Fibroblast of skin of left biceps (primary cell): ENCODE measurements around the gene SHISA5.
A peak's percentile ranks its signal among the peaks of the same experiment; 100 is the strongest.
"Not testable (repeated sequence)": the region's sequence is repeated elsewhere in the genome, so short reads cannot be mapped to it uniquely, and the experiment has no call there.

Experiments used
- DNase-seq, 2 experiments: peaks; one replicate each; pipeline ENCODE4 v3.0.0-alpha.2; 2013; ENCODE audit warnings: low read depth in 2 of 2

Gene SHISA5

GRCh38 chr3:48477959-48478520 is 25.9 kb downstream of the SHISA5 start:
- no peak for DNase-seq

- DNase-seq = no peak
These were observed 27.4 kb downstream of the SHISA5 start for GRCh38 chr3:48476426-48477053.

GRCh38 chr3:48475188-48475587 is 28.8 kb downstream of the SHISA5 start:
- DNase-seq = no peak

GRCh38 chr3:48474619-48475018 is 29.4 kb downstream of the SHISA5 start:
- DNase-seq = no peak

DNA sequence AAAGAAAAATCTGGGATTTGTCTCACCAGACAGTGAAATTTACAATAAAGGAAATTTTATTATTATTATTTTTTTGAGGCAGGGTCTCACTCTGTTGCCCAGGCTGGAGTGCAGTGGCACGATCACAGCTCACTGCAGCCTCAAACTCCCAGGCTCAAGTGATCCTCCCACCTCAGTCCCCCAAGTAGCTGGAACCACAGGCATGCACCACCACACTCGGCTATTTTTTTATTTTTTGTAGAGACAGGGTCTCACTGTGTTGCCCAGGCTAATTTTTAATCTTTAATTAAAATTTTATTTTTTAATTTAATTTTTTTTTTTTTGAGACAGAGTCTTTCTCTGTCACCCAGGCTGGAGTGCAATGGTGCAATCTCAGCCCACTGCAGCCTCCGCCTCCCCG is 29.9 kb downstream of the SHISA5 start:
- DNase-seq = not testable (repeated sequence)

- DNase-seq = no peak
These were observed 30.4 kb downstream of the SHISA5 start for GRCh38 chr3:48473617-48473952.

- DNase-seq = peak; percentile 70
These were observed 30.9 kb downstream of the SHISA5 start for GRCh38 chr3:48472923-48473616.

GRCh38 chr3:48472673-48472922 is 31.4 kb downstream of the SHISA5 start:
- no peak for DNase-seq

DNA sequence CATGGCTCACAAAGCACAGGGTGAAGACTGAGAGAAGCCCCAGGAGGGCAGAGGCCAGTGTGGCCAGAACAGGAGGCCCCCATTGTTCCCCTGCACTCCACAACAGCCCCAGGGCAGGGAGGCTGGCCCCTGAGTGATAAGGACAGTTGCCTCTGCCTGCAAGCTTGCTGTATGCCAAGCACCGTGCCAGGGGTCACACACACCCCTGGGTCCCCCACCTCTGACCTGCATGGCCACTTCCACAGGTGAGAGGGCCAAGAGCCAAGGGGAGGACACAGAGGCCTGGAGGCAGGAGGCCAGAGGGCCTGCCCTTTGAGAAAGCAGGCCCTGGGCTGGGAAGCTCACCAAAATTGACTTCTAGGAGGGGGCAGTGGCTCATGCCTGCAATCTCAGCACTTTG is 33.7 kb downstream of the SHISA5 start:
- DNase-seq = no peak

DNA sequence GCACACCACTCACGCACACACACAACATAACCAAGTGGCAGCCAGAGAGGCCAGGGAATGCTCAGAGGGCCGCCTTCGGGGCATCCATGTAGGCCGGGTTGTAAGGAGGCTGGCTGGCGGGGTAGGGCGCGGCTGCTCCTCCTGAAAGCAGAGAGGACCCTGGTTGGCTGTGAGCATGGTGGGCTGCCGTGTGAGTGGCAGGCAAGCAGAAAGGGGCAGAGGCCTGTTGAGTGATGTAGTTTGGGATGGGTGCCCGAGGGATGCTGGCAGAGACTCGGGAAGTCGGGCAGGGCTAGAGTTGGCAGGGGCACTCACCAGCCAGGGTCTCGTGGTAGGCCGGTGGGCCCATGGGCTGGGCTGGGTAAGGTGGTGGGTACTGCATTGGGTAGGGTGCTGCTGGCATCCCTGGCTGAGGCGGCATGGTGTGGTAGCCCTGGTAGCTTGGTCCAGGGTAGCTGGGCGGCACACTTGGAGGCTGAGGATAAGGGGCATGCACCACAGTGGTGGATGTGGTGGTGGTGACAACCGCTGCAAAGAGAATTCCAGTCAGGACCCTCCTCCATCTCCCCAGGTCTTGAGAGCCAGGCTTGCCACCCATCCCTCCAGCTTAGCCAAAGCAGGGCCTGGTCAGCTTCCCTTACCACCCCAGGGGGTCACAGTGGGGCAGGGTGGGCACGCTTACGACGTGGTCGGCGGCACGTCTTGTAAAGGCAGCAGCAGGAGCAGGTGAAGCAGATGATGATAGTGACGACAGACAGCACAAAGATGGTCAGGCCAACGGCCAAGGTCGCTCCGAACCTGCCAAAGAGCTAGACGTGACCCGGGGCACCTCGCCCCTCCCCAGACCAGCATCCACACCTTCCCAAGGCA is 34.7 kb downstream of the SHISA5 start:
- DNase-seq = no peak

DNA sequence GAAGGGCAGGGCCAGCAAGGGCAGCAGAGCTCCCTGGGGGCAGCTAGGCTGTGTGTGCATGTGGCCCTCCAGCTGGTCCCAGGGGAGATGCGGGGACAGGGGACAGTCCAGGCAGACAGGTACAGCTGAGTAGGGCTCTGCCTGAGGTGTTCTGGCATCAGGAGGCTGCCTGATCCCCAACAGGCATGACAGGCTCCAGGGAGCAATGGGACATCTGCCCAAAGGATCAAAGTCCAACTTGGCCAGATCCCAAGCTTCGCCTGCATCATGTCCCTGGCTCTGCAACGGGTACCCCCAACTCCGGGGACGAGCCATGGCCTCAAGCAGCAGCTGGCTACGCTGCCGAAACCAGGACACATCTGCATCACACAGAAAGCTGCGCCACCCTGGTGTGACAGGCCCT is 35.6 kb downstream of the SHISA5 start:
- DNase-seq = no peak

DNA sequence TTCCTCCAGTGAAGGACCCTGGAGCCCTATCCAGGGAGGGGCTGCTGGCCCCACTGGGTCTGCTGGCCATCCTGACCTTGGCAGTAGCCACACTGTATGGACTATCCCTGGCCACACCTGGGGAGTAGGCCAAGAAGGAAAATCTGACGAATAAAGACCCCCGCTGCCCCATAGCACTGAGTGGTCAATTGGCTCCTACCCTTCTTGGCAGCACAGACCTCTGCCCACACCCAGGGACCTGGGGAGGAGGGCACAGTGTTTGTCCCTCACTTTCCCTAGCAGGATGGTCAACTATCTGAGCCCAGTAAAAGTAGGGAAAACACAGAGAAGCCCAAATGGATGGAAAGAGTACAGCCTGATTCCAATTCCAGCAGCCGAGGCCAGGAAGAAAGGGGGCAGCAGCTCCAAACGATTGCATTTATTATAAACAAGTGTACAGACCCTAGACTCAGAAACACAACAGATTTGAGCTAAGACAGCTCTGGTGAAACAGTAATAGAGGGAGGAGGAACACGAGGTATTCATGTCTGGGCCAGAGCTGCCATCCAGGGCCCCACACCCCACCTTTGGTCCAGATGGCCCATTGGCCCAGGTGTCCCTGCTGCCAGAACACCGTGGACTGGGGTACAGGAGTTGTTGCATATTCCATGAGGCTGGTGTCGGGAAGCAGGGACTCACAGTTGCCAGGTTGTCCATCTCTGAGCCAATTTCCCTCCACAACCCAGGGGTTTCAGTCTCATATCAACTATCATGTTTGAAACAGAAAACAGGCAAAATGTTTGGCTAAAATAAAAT is 36.3 kb downstream of the SHISA5 start:
- no peak for DNase-seq

GRCh38 chr3:48467110-48467454 is 36.9 kb downstream of the SHISA5 start:
- no peak for DNase-seq

DNA sequence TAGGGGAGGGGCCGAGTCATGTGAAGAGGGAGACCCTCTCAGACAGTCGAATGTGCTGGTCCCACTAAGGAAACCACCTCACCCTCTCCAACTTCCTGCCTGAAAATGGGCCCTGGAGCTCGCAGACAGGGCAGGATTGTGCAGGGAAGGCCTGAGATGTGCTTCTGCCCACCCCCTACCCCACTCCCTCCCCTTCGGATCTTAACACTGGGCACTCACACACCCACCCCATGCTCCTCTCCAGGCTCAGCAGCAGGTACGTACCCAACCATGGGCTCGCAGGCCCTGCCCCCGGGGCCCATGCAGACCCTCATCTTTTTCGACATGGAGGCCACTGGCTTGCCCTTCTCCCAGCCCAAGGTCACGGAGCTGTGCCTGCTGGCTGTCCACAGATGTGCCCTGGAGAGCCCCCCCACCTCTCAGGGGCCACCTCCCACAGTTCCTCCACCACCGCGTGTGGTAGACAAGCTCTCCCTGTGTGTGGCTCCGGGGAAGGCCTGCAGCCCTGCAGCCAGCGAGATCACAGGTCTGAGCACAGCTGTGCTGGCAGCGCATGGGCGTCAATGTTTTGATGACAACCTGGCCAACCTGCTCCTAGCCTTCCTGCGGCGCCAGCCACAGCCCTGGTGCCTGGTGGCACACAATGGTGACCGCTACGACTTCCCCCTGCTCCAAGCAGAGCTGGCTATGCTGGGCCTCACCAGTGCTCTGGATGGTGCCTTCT is 37.4 kb downstream of the SHISA5 start:
- DNase-seq = no peak

DNA sequence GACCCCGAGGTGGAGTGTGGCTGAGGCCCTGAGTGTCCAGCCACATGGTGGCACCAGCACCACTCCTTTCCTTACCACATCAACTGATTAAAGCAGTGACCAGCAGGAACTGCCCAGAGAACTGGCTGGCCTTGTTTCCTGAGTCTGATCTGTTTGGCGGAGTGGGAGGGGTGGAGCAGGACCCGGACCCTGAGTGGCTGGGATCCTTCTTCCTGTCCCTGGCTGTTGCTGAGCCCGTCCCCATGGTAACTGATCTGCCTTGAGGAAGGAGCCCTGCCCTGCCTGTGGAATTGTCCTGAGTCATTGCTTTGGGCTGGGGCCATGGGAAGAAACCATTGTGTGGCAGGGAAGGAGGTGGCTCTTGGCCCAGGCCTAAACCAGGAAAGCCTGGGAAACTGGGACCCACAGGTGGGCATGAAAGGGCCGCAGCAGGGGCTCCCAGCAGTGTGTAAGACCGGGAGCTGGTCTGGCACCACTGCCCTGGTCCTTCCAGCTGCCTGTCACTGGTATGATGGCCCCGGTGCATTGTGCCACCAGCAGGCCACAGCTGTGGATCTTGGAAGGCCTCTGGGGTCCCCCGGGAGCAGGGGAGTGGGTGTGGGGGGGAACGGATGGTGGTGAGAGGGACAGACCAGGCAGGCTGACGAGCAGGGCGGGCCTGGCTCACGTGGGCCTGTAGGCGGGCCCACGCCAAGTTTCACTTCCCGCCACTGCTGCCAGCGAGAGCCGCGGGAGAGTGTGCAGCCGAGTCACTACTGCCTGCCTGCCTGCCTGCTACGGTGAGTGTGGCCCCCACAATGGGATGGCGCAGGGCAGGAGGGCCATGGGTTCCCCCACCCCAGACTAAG is 38.2 kb downstream of the SHISA5 start:
- DNase-seq = peak; percentile 93

DNA sequence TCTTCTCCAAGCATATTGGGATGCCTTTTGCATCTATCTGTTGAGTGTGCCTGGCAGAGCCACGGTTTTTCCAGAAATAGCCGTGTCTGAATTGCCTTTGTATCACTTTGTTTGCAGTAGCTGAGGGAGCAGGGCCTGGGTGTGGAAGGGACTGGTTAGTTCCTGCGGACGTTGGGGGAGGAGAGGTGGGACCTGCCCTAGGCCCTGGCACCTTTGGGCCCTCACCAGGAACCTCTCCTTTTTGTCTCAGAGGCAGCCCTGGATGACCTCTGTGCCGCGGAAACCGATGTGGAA is 38.8 kb downstream of the SHISA5 start:
- DNase-seq = no peak

DNA sequence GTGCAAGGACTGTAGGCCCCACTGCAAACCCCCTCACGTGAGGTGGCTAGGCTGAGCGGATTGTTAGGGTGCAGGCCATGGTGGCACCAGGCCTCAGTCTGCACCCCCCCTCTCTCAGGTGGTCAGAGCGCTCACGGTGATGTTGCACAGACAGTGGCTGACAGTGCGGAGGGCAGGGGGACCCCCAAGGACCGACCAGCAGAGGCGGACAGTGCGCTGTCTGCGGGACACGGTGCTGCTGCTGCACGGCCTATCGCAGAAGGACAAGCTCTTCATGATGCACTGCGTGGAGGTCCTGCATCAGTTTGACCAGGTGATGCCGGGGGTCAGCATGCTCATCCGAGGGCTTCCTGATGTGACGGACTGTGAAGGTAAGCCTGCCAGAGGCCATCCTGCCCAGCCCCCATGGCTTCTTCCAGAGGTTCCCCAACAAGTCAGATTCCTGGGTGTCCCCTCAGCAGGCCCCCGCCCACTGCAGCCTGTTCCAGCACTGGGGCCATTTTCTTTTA is 39.2 kb downstream of the SHISA5 start:
- no peak for DNase-seq

GRCh38 chr3:48463703-48464102 is 40.3 kb downstream of the SHISA5 start:
- DNase-seq = no peak

DNA sequence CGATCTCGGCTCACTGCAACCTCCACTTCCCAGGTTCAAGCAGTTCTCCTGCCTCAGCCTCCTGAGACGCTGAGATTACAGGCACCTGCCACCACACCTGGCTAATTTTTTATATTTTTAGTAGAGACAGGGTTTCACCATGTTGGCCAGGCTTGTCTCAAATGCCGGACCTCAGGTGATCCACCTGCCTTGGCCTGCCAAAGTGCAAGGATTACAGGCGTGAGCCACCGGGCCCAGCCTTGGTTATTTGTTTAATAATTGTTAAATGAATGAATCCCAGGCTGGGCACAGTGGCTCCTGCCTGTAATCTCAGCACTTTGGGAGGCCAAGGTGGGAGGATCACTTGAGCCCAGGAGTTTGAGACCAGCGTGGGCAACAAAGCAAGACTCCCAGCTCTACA is 42.2 kb downstream of the SHISA5 start:
- not testable (repeated sequence) for DNase-seq

- no peak for DNase-seq
These were observed 43.5 kb downstream of the SHISA5 start for GRCh38 chr3:48460517-48460902.
